Lower leg skin (tissue), 4 donors: ENCODE results near the gene PCDHGA4. TPM values are rescaled to one million over a fixed set of nuclear protein-coding genes. Genes with fewer than 3 reads are reported as not detected.
A peak's percentile ranks its signal among the peaks of the same experiment; 100 is the strongest.
"Not testable (repeated sequence)": the region's sequence is repeated elsewhere in the genome, so short reads cannot be mapped to it uniquely, and the experiment has no call there.

Experiments used
- DNase-seq, 2 donors: peaks; one replicate each; pipeline ENCODE4 v3.0.0-alpha.2; 2019; ENCODE audit warnings: low spot score in 2 of 2
- H3K4me3 ChIP-seq: fragments of 200-600 bp; sonication (generic); 2 replicates; pipeline ENCODE4 v1.5.1; 2017; ENCODE audit warnings: mild to moderate bottlenecking, low read depth; ENCODE audit not compliant: poor library complexity, severe bottlenecking
- POLR2A ChIP-seq, 2 donors: fragments of 450-650 bp; IDR thresholded peaks; one replicate each; pipeline ENCODE4 v1.6.1; 2016 to 2017; ENCODE audit warnings: antibody characterized with exemption in 2 of 2, mild to moderate bottlenecking in 1 of 2, moderate library complexity in 1 of 2
- WGBS, 2 donors: methylation state at CpG; one replicate each; pipeline ENCODE4 v1.1.5; 2018; 5-methylcytosine and 5-hydroxymethylcytosine counted together
- intact Hi-C: fragments of 100-400 bp; cut with DNase I; formaldehyde crosslinking; loops from one replicate; pipeline ENCODE4 v1.15.0; 2023; ENCODE audit warnings: low total_unique reads
- total RNA-seq, 4 donors: library from RNA; depleted of rRNA; stranded (reverse); fragments of >200 nt; gene quantifications; one replicate each; pipeline ENCODE4 v1.1.0, GENCODE V29; 2016
- TF ChIP-seq, protein P1 (sequence below), 3 donors: fragments of 450-650 bp; IDR thresholded peaks; one replicate each; pipeline ENCODE4 v1.5.1; 2016; ENCODE audit warnings: antibody characterized with exemption in 3 of 3, mild to moderate bottlenecking in 3 of 3, moderate library complexity in 2 of 3

The PCDHGA4 gene
- total RNA-seq, 4 donors from 2014 or later, result 0.25 to 4.3 (median 2.4) TPM

GRCh38 chr5:141320225-141321169, 34.3 kb upstream of the PCDHGA4 start, which contains the start of gene TAF7:
Gene TAF7 (minus strand): TSS chr5:141320784. CDS start chr5:141320044, 740 bp downstream.
- WGBS, 2 donors, result 1 to 2% methylated on average over 67 of the region's 67 CpGs

DNA sequence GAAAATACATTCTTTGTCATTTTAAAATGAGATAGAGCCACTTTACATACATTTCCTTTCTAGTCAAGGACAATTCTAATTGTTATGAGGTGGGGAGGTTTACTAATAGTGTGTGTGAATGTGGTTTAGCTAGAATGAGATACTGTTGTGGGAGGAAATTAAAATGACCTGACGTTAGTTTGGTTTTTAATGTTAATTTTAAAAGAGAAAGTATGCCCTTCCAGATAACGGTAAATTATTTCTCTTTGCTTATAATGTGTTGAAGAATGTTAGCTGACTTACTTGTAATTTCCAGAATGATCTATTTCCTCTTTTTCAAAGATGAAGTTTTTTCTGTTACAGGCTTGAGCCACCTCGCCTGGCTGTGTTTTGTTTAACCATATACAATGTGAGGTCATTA, 32.6 kb upstream of the PCDHGA4 start:
- no peak for DNase-seq
- WGBS, 2 donors, result 86 to 95% methylated on average over 3 of the region's 3 CpGs
- intact Hi-C loops, result no loop called here
- no peak for TF ChIP-seq POLR2A (IDR thresholded peaks at IDR 0.05)
- TF ChIP-seq, protein P1, sequence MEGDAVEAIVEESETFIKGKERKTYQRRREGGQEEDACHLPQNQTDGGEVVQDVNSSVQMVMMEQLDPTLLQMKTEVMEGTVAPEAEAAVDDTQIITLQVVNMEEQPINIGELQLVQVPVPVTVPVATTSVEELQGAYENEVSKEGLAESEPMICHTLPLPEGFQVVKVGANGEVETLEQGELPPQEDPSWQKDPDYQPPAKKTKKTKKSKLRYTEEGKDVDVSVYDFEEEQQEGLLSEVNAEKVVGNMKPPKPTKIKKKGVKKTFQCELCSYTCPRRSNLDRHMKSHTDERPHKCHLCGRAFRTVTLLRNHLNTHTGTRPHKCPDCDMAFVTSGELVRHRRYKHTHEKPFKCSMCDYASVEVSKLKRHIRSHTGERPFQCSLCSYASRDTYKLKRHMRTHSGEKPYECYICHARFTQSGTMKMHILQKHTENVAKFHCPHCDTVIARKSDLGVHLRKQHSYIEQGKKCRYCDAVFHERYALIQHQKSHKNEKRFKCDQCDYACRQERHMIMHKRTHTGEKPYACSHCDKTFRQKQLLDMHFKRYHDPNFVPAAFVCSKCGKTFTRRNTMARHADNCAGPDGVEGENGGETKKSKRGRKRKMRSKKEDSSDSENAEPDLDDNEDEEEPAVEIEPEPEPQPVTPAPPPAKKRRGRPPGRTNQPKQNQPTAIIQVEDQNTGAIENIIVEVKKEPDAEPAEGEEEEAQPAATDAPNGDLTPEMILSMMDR (IDR thresholded peaks at IDR 0.05), result no peak
- H3K4me3 ChIP-seq, result no peak overlapping the region

More at GRCh38 chr5:141320225-141321169, 34.3 kb upstream of the PCDHGA4 start, which contains the start of gene TAF7:
- DNase-seq, result peak; percentile 86 to 97
- TF ChIP-seq POLR2A (IDR thresholded peaks at IDR 0.05), result peak in 1 of 2 donors; percentile 94
- TF ChIP-seq, protein P1 (IDR thresholded peaks at IDR 0.05), result peak in 1 of 3 donors; percentile 60
- H3K4me3 ChIP-seq, result peak within 1 kb of the TSS; percentile 82
- intact Hi-C loops, result no loop called here

GRCh38 chr5:141326088-141326854, 28.6 kb upstream of the PCDHGA4 start:
- WGBS, 2 donors, result 11 to 14% methylated on average over 27 of the region's 27 CpGs
- peak in 1 of 2 donors; percentile 30 for DNase-seq
- intact Hi-C loops, result no loop called here
- H3K4me3 ChIP-seq, result no peak overlapping the region
- no peak for TF ChIP-seq POLR2A (IDR thresholded peaks at IDR 0.05)
- TF ChIP-seq, protein P1 (IDR thresholded peaks at IDR 0.05), result no peak

DNA sequence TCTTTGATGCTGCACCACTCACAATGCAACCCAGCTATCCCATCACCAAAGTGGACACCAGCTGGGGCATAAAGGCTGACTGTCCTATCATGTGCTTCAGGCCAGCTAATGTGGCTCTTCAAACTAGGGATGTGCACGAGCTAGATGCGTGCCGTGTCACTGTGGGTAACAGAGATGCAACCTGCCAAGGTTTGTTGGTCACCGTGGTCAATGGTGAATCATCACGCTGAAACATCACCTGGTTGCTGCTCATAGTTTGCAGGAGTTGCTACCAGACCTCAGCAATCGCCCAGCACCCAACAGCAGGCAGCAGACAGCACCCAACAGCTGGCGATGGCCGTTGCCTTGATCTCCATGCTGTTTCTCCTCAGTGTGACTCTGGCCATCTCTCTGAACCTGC, 26.6 kb upstream of the PCDHGA4 start:
- intact Hi-C loops, result no loop called here
- TF ChIP-seq POLR2A (IDR thresholded peaks at IDR 0.05), result no peak
- TF ChIP-seq, protein P1 (IDR thresholded peaks at IDR 0.05), result no peak
- DNase-seq, result no peak
- 78 to 91% methylated on average over 3 to 8 of the region's 8 CpGs for WGBS, 2 donors
- H3K4me3 ChIP-seq, result no peak overlapping the region

- no peak within 1 kb of the TSS for H3K4me3 ChIP-seq
- intact Hi-C loops, result no loop called here
- no peak for DNase-seq
- TF ChIP-seq POLR2A (IDR thresholded peaks at IDR 0.05), result no peak
- TF ChIP-seq, protein P1 (IDR thresholded peaks at IDR 0.05), result no peak
- WGBS, 2 donors, result 25 to 27% methylated on average over 21 of the region's 21 CpGs
Measured at GRCh38 chr5:141330299-141331080, 24.3 kb upstream of the PCDHGA4 start, which contains the start of gene PCDHGA1. Gene PCDHGA1 (plus strand): TSS chr5:141330514.

GRCh38 chr5:141332571-141332970, 22.2 kb upstream of the PCDHGA4 start:
- H3K4me3 ChIP-seq, intact Hi-C loops, DNase-seq: not testable (repeated sequence)
- WGBS, 2 donors, result 36 to 45% methylated on average over 14 to 34 of the region's 39 CpGs
